HepG2 (cell line): ENCODE measurements around the gene MED10. TPM values are rescaled to one million over a fixed set of nuclear protein-coding genes. Genes with fewer than 3 reads are reported as not detected.

ENCODE experiments used
- ATAC-seq: fragments of 200-7000 bp; cut with Tn5 transposase; 3 replicates; pipeline ENCODE4 v1.9.1; 2020; ENCODE audit warnings: mild to moderate bottlenecking, moderate library complexity
- BruUV-seq: library from RNA; stranded (reverse); fragments of 400-500 nt; replicated peaks from 2 replicates; lab custom pipeline; 2021; lab: Mats Ljungman, UMichigan
- CTCF ChIA-PET: fragments of 300-600 bp; formaldehyde crosslinking; extraction: SDS; loops from one replicate; lab custom pipeline; 2021; ENCODE audit warnings: low total read pairs, inconsistent platforms, low intra/inter-chr PET ratio; lab: Yijun Ruan, JAX
- POLR2A ChIA-PET: fragments of 350-600 bp; sonication (Branson Sonifier 250); formaldehyde crosslinking; loops from one replicate; lab custom pipeline; 2020; ENCODE audit warnings: antibody characterized with exemption, inconsistent platforms; lab: Yijun Ruan, JAX
- DNase-seq: peaks from one replicate; pipeline ENCODE4 v3.0.0-alpha.2; 2015; ENCODE audit warnings: low spot score
- FAIRE-seq: peaks from 3 replicates; lab custom pipeline; 2011; peaks lifted over from hg19 to GRCh38; lab: Jason Lieb, UNC
- H2AFZ ChIP-seq: one replicate; pipeline ENCODE4 v1.6.1; 2011; ENCODE audit warnings: low read length, inconsistent platforms
- H3K27ac ChIP-seq: fragments of 300-600 bp; 3 replicates; pipeline ENCODE4 v1.8.0; 2011; ENCODE audit warnings: mixed run types, mild to moderate bottlenecking, mixed read lengths, low read length, inconsistent platforms; ENCODE audit not compliant: insufficient read depth; ENCODE audit errors: extremely low read length
- H3K27me3 ChIP-seq, 2 experiments: fragments of 200-600 bp in 1 of 2; 2 replicates in 1 of 2; 3 replicates in 1 of 2; pipeline versions ENCODE4 v1.6.0 to v1.8.0; 2011; ENCODE audit warnings: low read length in 2 of 2, mild to moderate bottlenecking in 2 of 2, moderate library complexity in 2 of 2, inconsistent platforms in 1 of 2; ENCODE audit not compliant: insufficient read depth in 2 of 2, control insufficient read depth in 1 of 2
- H3K36me3 ChIP-seq, 2 experiments: fragments of 200-600 bp in 1 of 2; replicated peaks in 1 of 2; 2 replicates in 1 of 2; 3 replicates in 1 of 2; pipeline versions ENCODE4 v1.5.1 to v1.8.0; 2011; ENCODE audit warnings: low read length in 2 of 2, inconsistent platforms in 1 of 2; ENCODE audit not compliant: insufficient read depth in 2 of 2, control insufficient read depth in 1 of 2
- H3K4me1 ChIP-seq: 2 replicates; pipeline ENCODE4 v1.5.1; 2012; ENCODE audit warnings: low read length, inconsistent platforms; ENCODE audit not compliant: insufficient read depth
- H3K4me2 ChIP-seq: 2 replicates; pipeline ENCODE4 v1.6.0; 2011; ENCODE audit warnings: low read depth, low read length, inconsistent platforms
- H3K4me3 ChIP-seq, 3 experiments: fragments of 200-600 bp in 1 of 3; sonication (generic), shearing (Covaris generic) in 1 of 3; replicated peaks in 1 of 3; 2 replicates each; pipeline ENCODE4 v1.5.1; 2011 to 2016; ENCODE audit warnings: low read length in 3 of 3, inconsistent platforms in 2 of 3, low read depth in 2 of 3, mild to moderate bottlenecking in 2 of 3, control low read depth in 1 of 3, mixed read lengths in 1 of 3; ENCODE audit not compliant: insufficient read depth in 1 of 3
- H3K79me2 ChIP-seq: one replicate; pipeline ENCODE4 v1.6.1; 2011; ENCODE audit warnings: low read length, inconsistent platforms; ENCODE audit not compliant: insufficient read depth
- H3K9ac ChIP-seq: 2 replicates; pipeline ENCODE4 v1.6.0; 2011; ENCODE audit warnings: mild to moderate bottlenecking, low read depth, low read length, inconsistent platforms; ENCODE audit not compliant: insufficient read depth
- H3K9me3 ChIP-seq: 2 replicates; pipeline ENCODE4 v1.5.1; 2012; ENCODE audit warnings: mild to moderate bottlenecking, low read length
- H4K20me1 ChIP-seq: 2 replicates; pipeline ENCODE4 v1.6.0; 2011; ENCODE audit warnings: inconsistent platforms, mild to moderate bottlenecking, low read length, moderate library complexity; ENCODE audit not compliant: insufficient read depth
- BCLAF1 ChIP-seq: fragments of 450-650 bp; IDR thresholded peaks from 2 replicates; pipeline ENCODE4 v1.6.1; 2017; ENCODE audit warnings: mild to moderate bottlenecking
- BRF2 ChIP-seq: sonication (generic); formaldehyde crosslinking; IDR thresholded peaks from 2 replicates; pipeline ENCODE4 v1.8.1; 2022; ENCODE audit warnings: mild to moderate bottlenecking, missing genetic modification reagents
- DDIT3 ChIP-seq: sonication (generic); formaldehyde crosslinking; IDR thresholded peaks from 2 replicates; pipeline ENCODE4 v1.4.0; 2020; ENCODE audit warnings: mild to moderate bottlenecking, missing genetic modification reagents
- JARID2 ChIP-seq: sonication (generic); formaldehyde crosslinking; IDR thresholded peaks from 2 replicates; pipeline ENCODE4 v1.8.1; 2023; ENCODE audit warnings: missing genetic modification reagents, inconsistent platforms; ENCODE audit not compliant: insufficient replicate concordance
- RBM22 ChIP-seq: fragments of 200-400 bp; formaldehyde crosslinking; optimal IDR thresholded peaks from 2 replicates; pipeline ENCODE3; 2017; ENCODE audit warnings: mild to moderate bottlenecking, low read length, moderate library complexity
- SIX4 ChIP-seq: sonication (generic); formaldehyde crosslinking; IDR thresholded peaks from 2 replicates; pipeline ENCODE4 v1.4.0; 2020; ENCODE audit warnings: missing genetic modification reagents
- SP2 ChIP-seq: sonication (generic); formaldehyde crosslinking; IDR thresholded peaks from 2 replicates; pipeline ENCODE4 v1.5.1; 2020; ENCODE audit warnings: mild to moderate bottlenecking, missing genetic modification reagents
- TAF1 ChIP-seq: sonication (generic); formaldehyde crosslinking; IDR thresholded peaks from 2 replicates; pipeline ENCODE4 v1.4.0; 2020; ENCODE audit warnings: missing genetic modification reagents
- ZBTB44 ChIP-seq: sonication (generic); formaldehyde crosslinking; IDR thresholded peaks from 2 replicates; pipeline ENCODE4 v1.4.0; 2020; ENCODE audit warnings: missing genetic modification reagents
- ZNF20 ChIP-seq: sonication (generic); formaldehyde crosslinking; IDR thresholded peaks from 2 replicates; pipeline ENCODE4 v1.4.0; 2020; ENCODE audit warnings: mild to moderate bottlenecking, moderate library complexity, missing genetic modification reagents
- ZNF430 ChIP-seq: sonication (generic); formaldehyde crosslinking; IDR thresholded peaks from 2 replicates; pipeline ENCODE4 v1.9.0; 2021; ENCODE audit warnings: mild to moderate bottlenecking, missing genetic modification reagents
- ZNF556 ChIP-seq: sonication (generic); formaldehyde crosslinking; IDR thresholded peaks from 2 replicates; pipeline ENCODE4 v1.4.0; 2020; ENCODE audit warnings: mild to moderate bottlenecking, missing genetic modification reagents, borderline replicate concordance
- ZNF619 ChIP-seq: sonication (generic); formaldehyde crosslinking; IDR thresholded peaks from 2 replicates; pipeline ENCODE4 v1.4.0; 2020; ENCODE audit warnings: mild to moderate bottlenecking, missing genetic modification reagents
- ZNF670 ChIP-seq: sonication (generic); formaldehyde crosslinking; IDR thresholded peaks from 2 replicates; pipeline ENCODE4 v1.8.0; 2022; ENCODE audit warnings: mild to moderate bottlenecking, missing genetic modification reagents, borderline replicate concordance
- ZXDC ChIP-seq: sonication (generic); formaldehyde crosslinking; IDR thresholded peaks from 2 replicates; pipeline ENCODE4 v1.5.0; 2020; ENCODE audit warnings: mild to moderate bottlenecking, missing genetic modification reagents
- WGBS: methylation state at CpG from one replicate; pipeline ENCODE4 v1.1.6; 2017; ENCODE audit warnings: low lambda C conversion rate; 5-methylcytosine and 5-hydroxymethylcytosine counted together
- in situ Hi-C: cut with HindIII; loops from 2 replicates; pipeline ENCODE4 v1.10.0; 2017; ENCODE audit warnings: low pct_unique_long_range_greater_than_20kb; ENCODE audit not compliant: extremely low pct_ligation_motif_present
- intact Hi-C: fragments of 100-400 bp; cut with micrococcal nuclease; formaldehyde crosslinking; loops from one replicate; pipeline ENCODE4 v1.10.0; 2022; ENCODE audit not compliant: unreplicated experiment
- polyA plus RNA-seq, 8 experiments: library from polyadenylated mRNA; depleted of rRNA in 3 of 8; stranded (reverse) in 7 of 8; unstranded in 1 of 8; fragments of >200 nt; fragmentation: Illumina TruSeq in 4 of 8; extraction: Trizol in 4 of 8; gene quantifications; 2 replicates each; pipeline versions ENCODE4 v1.2.1 to v1.2.3, GENCODE V29; 2011 to 2016; ENCODE audit warnings: low read depth in 4 of 8, missing spikeins in 1 of 8, mixed read lengths in 1 of 8; ENCODE audit not compliant: insufficient read depth in 1 of 8
- total RNA-seq, 5 experiments: library from RNA; depleted of rRNA; stranded (reverse); fragments of >200 nt; fragmentation: Illumina TruSeq; extraction: Trizol; gene quantifications; 2 replicates each; pipeline ENCODE4 v1.2.3, GENCODE V29; 2016; ENCODE audit warnings: low read depth in 1 of 5

The MED10 gene
- total and polyA plus RNA-seq, 2 of the 13 experiments (the other 11 are each of a cell fraction or from before 2014, with no cell fraction given): 11.2 to 23.7 TPM

GRCh38 chr5:6391151-6391550 lies 12.8 kb upstream of the MED10 start:
- FAIRE-seq (no peak), DNase-seq (no peak), ATAC-seq (no peak)
- in situ Hi-C loops: loop anchor here (25.0 kb wide), 1 partner anchor 346 kb away; no protein-coding TSS in a partner anchor
- Histone ChIP-seq H3K9ac (no peak overlapping the region), H3K4me1 (no peaks in the 10 kb centered on the region), H4K20me1 (no peaks in the 10 kb centered on the region; the same call in 1 of the 2 replicates), H2AFZ (no peak overlapping the region), H3K4me3 (no peak overlapping the region), H3K27me3 (peaks cover 3 to 32% of the 10 kb centered on the region in 2 experiments; a peak in 3 of 5 replicates), H3K4me2 (no peak overlapping the region), H3K79me2 (no peaks in the 10 kb centered on the region), H3K27ac (no peak overlapping the region), H3K9me3 (no peaks in the 10 kb centered on the region), H3K36me3 (no peaks in the 10 kb centered on the region)
- no TSS peak for BruUV-seq
- 66% methylated on average over 3 of the region's 4 CpGs for WGBS
- ChIA-PET POLR2A (no interaction called here), CTCF (no interaction called here)
- intact Hi-C loops: no loop called here
- no peak for TF ChIP-seq ZNF430 (CRISPR knock-in tag)
- TF ChIP-seq ZNF670 (CRISPR knock-in tag): no peak
- TF ChIP-seq BRF2: no peak
- no peak for TF ChIP-seq DDIT3 (CRISPR knock-in tag)
- TF ChIP-seq SIX4: no peak
- no peak for TF ChIP-seq JARID2
- no peak for TF ChIP-seq SP2 (CRISPR knock-in tag)
- no peak for TF ChIP-seq ZBTB44 (CRISPR knock-in tag)
- TF ChIP-seq RBM22: no peak
- TF ChIP-seq ZNF556 (CRISPR knock-in tag): no peak
- no peak for TF ChIP-seq ZXDC (CRISPR knock-in tag)
- no peak for TF ChIP-seq TAF1 (CRISPR knock-in tag)
- TF ChIP-seq BCLAF1: no peak
- TF ChIP-seq ZNF20: no peak
- no peak for TF ChIP-seq ZNF619 (CRISPR knock-in tag)
